ENCODE results near the gene ANKZF1.
A peak's percentile ranks its signal among the peaks of the same experiment; 100 is the strongest.

DNA sequence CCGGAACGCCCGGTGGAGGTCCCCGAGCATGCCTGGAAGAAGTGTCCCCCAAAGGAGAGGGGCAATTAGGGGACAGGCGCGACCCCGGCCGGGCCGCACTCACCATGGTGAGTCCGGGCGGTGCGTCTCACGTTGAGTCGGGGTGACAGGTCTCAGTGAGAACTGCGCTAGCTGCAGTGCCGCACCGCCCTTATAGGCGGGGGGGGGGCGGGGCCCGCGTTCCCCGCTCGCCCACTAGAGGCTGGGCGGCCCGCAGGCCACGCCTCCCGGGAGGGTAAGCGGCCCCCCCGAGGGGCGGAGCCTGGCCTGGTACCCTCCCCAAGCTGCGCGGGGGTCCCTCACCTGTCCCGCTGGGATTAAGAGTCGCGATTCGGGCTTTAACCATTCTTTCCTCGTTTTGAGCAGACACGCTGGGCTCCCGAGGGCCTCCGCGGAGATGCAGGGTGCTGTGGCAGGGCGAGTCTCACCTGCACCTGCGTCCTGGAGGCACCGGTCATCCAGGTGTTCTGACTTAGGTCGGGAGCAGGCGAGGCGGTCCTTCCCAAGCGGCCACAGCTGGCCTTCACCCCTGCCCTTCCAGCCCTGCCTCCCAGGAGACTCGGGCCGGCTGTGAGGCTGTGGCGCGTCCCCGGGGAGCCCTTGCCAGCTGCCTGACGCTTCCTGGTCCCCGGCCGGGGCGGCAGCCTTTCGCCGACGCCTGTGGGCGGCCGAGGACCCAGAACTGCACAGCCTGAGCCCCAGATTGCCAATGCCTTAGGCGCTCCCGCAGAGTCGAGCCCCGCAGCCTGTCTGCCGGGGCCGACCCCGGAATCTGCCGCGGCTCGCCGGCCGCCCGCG, 24.4 kb downstream of the ANKZF1 start, which contains the start of gene TUBA4A:
- TF ChIP-seq POLR2AphosphoS5 (IDR thresholded peaks at IDR 0.05) = peak; percentile 98
- TF ChIP-seq, protein P1, sequence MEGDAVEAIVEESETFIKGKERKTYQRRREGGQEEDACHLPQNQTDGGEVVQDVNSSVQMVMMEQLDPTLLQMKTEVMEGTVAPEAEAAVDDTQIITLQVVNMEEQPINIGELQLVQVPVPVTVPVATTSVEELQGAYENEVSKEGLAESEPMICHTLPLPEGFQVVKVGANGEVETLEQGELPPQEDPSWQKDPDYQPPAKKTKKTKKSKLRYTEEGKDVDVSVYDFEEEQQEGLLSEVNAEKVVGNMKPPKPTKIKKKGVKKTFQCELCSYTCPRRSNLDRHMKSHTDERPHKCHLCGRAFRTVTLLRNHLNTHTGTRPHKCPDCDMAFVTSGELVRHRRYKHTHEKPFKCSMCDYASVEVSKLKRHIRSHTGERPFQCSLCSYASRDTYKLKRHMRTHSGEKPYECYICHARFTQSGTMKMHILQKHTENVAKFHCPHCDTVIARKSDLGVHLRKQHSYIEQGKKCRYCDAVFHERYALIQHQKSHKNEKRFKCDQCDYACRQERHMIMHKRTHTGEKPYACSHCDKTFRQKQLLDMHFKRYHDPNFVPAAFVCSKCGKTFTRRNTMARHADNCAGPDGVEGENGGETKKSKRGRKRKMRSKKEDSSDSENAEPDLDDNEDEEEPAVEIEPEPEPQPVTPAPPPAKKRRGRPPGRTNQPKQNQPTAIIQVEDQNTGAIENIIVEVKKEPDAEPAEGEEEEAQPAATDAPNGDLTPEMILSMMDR (IDR thresholded peaks at IDR 0.05) = peak; percentile 17 to 81 (median 44)
- peak; percentile 100 for TF ChIP-seq POLR2A (IDR thresholded peaks at IDR 0.05)

Measured in prostate gland (tissue), 2 donors.